Gastroesophageal sphincter (tissue), 4 donors: Measurements from ENCODE around the gene TBCK. TPM values are rescaled to one million over a fixed set of nuclear protein-coding genes. Genes with fewer than 3 reads are reported as not detected.

Source experiments
- ATAC-seq: fragments of 150-250 bp; one replicate; pipeline ENCODE4 v1.9.1; 2016; ENCODE audit warnings: mild to moderate bottlenecking, moderate library complexity
- H3K27ac ChIP-seq, 4 donors: fragments of 200-600 bp; sonication (generic) in 3 of 4; 1 replicate in 3 of 4; 2 replicates in 1 of 4; pipeline ENCODE4 v1.5.1; 2016 to 2019
- H3K27me3 ChIP-seq: fragments of 200-600 bp; sonication (generic); one replicate; pipeline ENCODE4 v1.5.1; 2019
- H3K36me3 ChIP-seq, 2 donors: fragments of 200-600 bp; sonication (generic); one replicate each; pipeline ENCODE4 v1.5.1; 2019; ENCODE audit warnings: control low read depth in 1 of 2
- H3K4me1 ChIP-seq, 3 donors: fragments of 200-600 bp; sonication (generic); 1 replicate in 2 of 3; 2 replicates in 1 of 3; pipeline ENCODE4 v1.5.1; 2016 to 2019; ENCODE audit warnings: control low read depth in 2 of 3
- H3K4me3 ChIP-seq, 2 donors: fragments of 200-600 bp; sonication (generic); one replicate each; pipeline ENCODE4 v1.5.1; 2019; ENCODE audit warnings: mild to moderate bottlenecking in 1 of 2, moderate library complexity in 1 of 2
- H3K9me3 ChIP-seq, 3 donors: fragments of 200-600 bp; sonication (generic); one replicate each; pipeline ENCODE4 v1.5.1; 2017 to 2019; ENCODE audit warnings: control low read depth in 2 of 3
- CTCF ChIP-seq, 4 experiments: fragments of 200-600 bp in 2 of 4; fragments of 450-650 bp in 2 of 4; sonication (generic) in 1 of 4; IDR thresholded peaks; one replicate each; pipeline ENCODE4 v1.5.1; 2017 to 2019; ENCODE audit warnings: antibody characterized with exemption in 4 of 4, mild to moderate bottlenecking in 2 of 4, moderate library complexity in 2 of 4
- EP300 ChIP-seq: sonication (generic); formaldehyde crosslinking; IDR thresholded peaks from one replicate; pipeline ENCODE4 v1.6.1; 2017; ENCODE audit warnings: antibody characterized with exemption, mild to moderate bottlenecking
- POLR2A ChIP-seq, 2 donors: fragments of 450-650 bp; IDR thresholded peaks; one replicate each; pipeline ENCODE4 v1.6.1; 2017; ENCODE audit warnings: antibody characterized with exemption in 2 of 2, mild to moderate bottlenecking in 2 of 2, moderate library complexity in 1 of 2
- POLR2AphosphoS5 ChIP-seq: sonication (generic); formaldehyde crosslinking; IDR thresholded peaks from one replicate; pipeline ENCODE4 v1.6.1; 2017; ENCODE audit warnings: antibody characterized with exemption
- WGBS, 2 donors: methylation state at CpG; one replicate each; pipeline ENCODE4 v1.1.5; 2018; ENCODE audit warnings: low coverage in 1 of 2; 5-methylcytosine and 5-hydroxymethylcytosine counted together
- total RNA-seq, 4 donors: library from RNA; depleted of rRNA; stranded (reverse); fragments of >200 nt; gene quantifications; one replicate each; pipeline ENCODE4 v1.1.0, GENCODE V29; 2016

TBCK gene
- total RNA-seq, 4 donors from 2014 or later = 18.9 to 42.0 (median 20.9) TPM

GRCh38 chr4:106192131-106192530, 123.9 kb downstream of the TBCK start:
- H3K4me1 ChIP-seq = no peaks in the 10 kb centered on the region
- ATAC-seq = no peak
- H3K36me3 ChIP-seq = peaks cover 0 to 27% of the 10 kb centered on the region in 2 donors
- 85 to 89% methylated on average over 1 of the region's 1 CpG for WGBS, 2 donors
- no peak overlapping the region for H3K27ac ChIP-seq
- no peaks in the 10 kb centered on the region for H3K9me3 ChIP-seq
- no peaks in the 10 kb centered on the region for H3K27me3 ChIP-seq
- TF ChIP-seq POLR2A (IDR thresholded peaks at IDR 0.05) = no peak
- TF ChIP-seq EP300 = no peak
- TF ChIP-seq CTCF (IDR thresholded peaks at IDR 0.05) = no peak
- no peak for TF ChIP-seq POLR2AphosphoS5
- H3K4me3 ChIP-seq = no peak overlapping the region

GRCh38 chr4:106186201-106186600, 129.8 kb downstream of the TBCK start:
- ATAC-seq = no peak
- H3K27ac ChIP-seq = no peak overlapping the region
- no peaks in the 10 kb centered on the region for H3K9me3 ChIP-seq
- TF ChIP-seq EP300 (no peak), CTCF (IDR thresholded peaks at IDR 0.05) (no peak), POLR2AphosphoS5 (no peak), POLR2A (IDR thresholded peaks at IDR 0.05) (no peak)
- H3K36me3 ChIP-seq = peaks cover 0 to 20% of the 10 kb centered on the region in 2 donors
- no peak overlapping the region for H3K4me3 ChIP-seq
- 86 to 92% methylated on average over 1 of the region's 1 CpG for WGBS, 2 donors
- H3K27me3 ChIP-seq = no peaks in the 10 kb centered on the region
- H3K4me1 ChIP-seq = no peaks in the 10 kb centered on the region

- Histone ChIP-seq H3K36me3 (peaks cover 0 to 19% of the 10 kb centered on the region in 2 donors), H3K4me3 (no peak overlapping the region)
These were observed 132.5 kb downstream of the TBCK start for GRCh38 chr4:106183551-106183950.

GRCh38 chr4:106172861-106173260, 143.1 kb downstream of the TBCK start:
- H3K4me3 ChIP-seq = no peak overlapping the region
- H3K27ac ChIP-seq = no peak overlapping the region
- TF ChIP-seq POLR2A (IDR thresholded peaks at IDR 0.05) (no peak), CTCF (IDR thresholded peaks at IDR 0.05) (no peak), POLR2AphosphoS5 (no peak), EP300 (no peak)
- H3K27me3 ChIP-seq = no peaks in the 10 kb centered on the region
- no peaks in the 10 kb centered on the region for H3K4me1 ChIP-seq
- ATAC-seq = no peak
- H3K9me3 ChIP-seq = no peaks in the 10 kb centered on the region
- no peaks in the 10 kb centered on the region for H3K36me3 ChIP-seq

More at GRCh38 chr4:106183551-106183950, 132.5 kb downstream of the TBCK start:
- Histone ChIP-seq H3K27me3 (no peaks in the 10 kb centered on the region), H3K27ac (no peak overlapping the region), H3K4me1 (no peaks in the 10 kb centered on the region), H3K9me3 (no peaks in the 10 kb centered on the region)
- TF ChIP-seq EP300 (no peak), CTCF (IDR thresholded peaks at IDR 0.05) (no peak), POLR2A (IDR thresholded peaks at IDR 0.05) (no peak), POLR2AphosphoS5 (no peak)
- no peak for ATAC-seq

- Histone ChIP-seq H3K27ac (peak overlapping the region; percentile 28 to 59 (median 58)), H3K27me3 (no peaks in the 10 kb centered on the region), H3K4me3 (peak overlapping the region; percentile 13 to 30), H3K9me3 (no peaks in the 10 kb centered on the region), H3K4me1 (peaks cover 0 to 15% (median 3%) of the 10 kb centered on the region in 3 donors), H3K36me3 (peaks cover 0 to 14% of the 10 kb centered on the region in 2 donors)
- TF ChIP-seq CTCF (IDR thresholded peaks at IDR 0.05) (no peak), EP300 (no peak), POLR2A (IDR thresholded peaks at IDR 0.05) (no peak), POLR2AphosphoS5 (no peak)
- 20 to 26% methylated on average over 1 of the region's 1 CpG for WGBS, 2 donors
- no peak for ATAC-seq
These were observed 150.5 kb downstream of the TBCK start for GRCh38 chr4:106165351-106166010.
